OCI-LY7 (cell line): ENCODE data around the gene WDR5B. TPM values are rescaled to one million over a fixed set of nuclear protein-coding genes. Genes with fewer than 3 reads are reported as not detected.

ENCODE experiments used
- BruUV-seq: library from RNA; stranded (reverse); fragments of 400-500 nt; replicated peaks from 2 replicates; lab custom pipeline; 2021; lab: Mats Ljungman, UMichigan
- CTCF ChIA-PET: fragments of 300-600 bp; sonication (Branson Sonifier 250); formaldehyde crosslinking; loops from one replicate; lab custom pipeline; 2022; ENCODE audit warnings: antibody characterized with exemption; ENCODE audit not compliant: unreplicated experiment; lab: Charles Lee
- POLR2A ChIA-PET: fragments of 300-600 bp; sonication (Branson Sonifier 250); formaldehyde crosslinking; loops from one replicate; lab custom pipeline; 2022; ENCODE audit warnings: antibody characterized with exemption; lab: Charles Lee
- DNase-seq: peaks from one replicate; pipeline ENCODE4 v3.0.0-alpha.2; 2015; ENCODE audit warnings: low spot score
- H2AFZ ChIP-seq: fragments of 200-600 bp; sonication (generic), shearing (Covaris generic); 2 replicates; pipeline ENCODE4 v1.6.1; 2014; ENCODE audit warnings: mild to moderate bottlenecking, antibody characterized with exemption, low read length, moderate library complexity
- H3K27ac ChIP-seq: fragments of 200-600 bp; sonication (generic); 2 replicates; pipeline ENCODE4 v1.5.1; 2014; ENCODE audit warnings: mixed run types, low read depth, mild to moderate bottlenecking, moderate library complexity, low read length, inconsistent platforms; ENCODE audit not compliant: poor library complexity, severe bottlenecking
- H3K36me3 ChIP-seq: fragments of 200-600 bp; sonication (generic); 2 replicates; pipeline ENCODE4 v1.6.1; 2014; ENCODE audit warnings: mild to moderate bottlenecking, antibody characterized with exemption, low read length, moderate library complexity, mixed read lengths; ENCODE audit not compliant: insufficient read depth
- H3K4me1 ChIP-seq: fragments of 200-600 bp; sonication (generic); 2 replicates; pipeline ENCODE4 v1.5.1; 2014; ENCODE audit warnings: mild to moderate bottlenecking, low read length; ENCODE audit not compliant: insufficient read depth, poor library complexity, severe bottlenecking
- H3K4me2 ChIP-seq: fragments of 200-600 bp; sonication (generic); 2 replicates; pipeline ENCODE4 v1.6.1; 2014; ENCODE audit warnings: mild to moderate bottlenecking, low read length
- H3K4me3 ChIP-seq: fragments of 200-600 bp; sonication (generic); 2 replicates; pipeline ENCODE4 v1.5.1; 2014; ENCODE audit warnings: mild to moderate bottlenecking, low read depth, low read length; ENCODE audit not compliant: poor library complexity, severe bottlenecking
- H3K79me2 ChIP-seq: fragments of 200-600 bp; sonication (generic); 2 replicates; pipeline ENCODE4 v1.6.1; 2016; ENCODE audit warnings: low read depth, mild to moderate bottlenecking, low read length, moderate library complexity, mixed read lengths; ENCODE audit not compliant: insufficient read depth
- H3K9me2 ChIP-seq: fragments of 200-600 bp; sonication (generic); 2 replicates; pipeline ENCODE4 v1.6.1; 2016; ENCODE audit warnings: mild to moderate bottlenecking, low read length, mixed read lengths; ENCODE audit not compliant: insufficient read depth
- H3K9me3 ChIP-seq: fragments of 200-600 bp; sonication (generic); 2 replicates; pipeline ENCODE4 v1.6.1; 2014; ENCODE audit warnings: mild to moderate bottlenecking, mixed run types, low read length, mixed read lengths
- H4K20me1 ChIP-seq: fragments of 200-600 bp; sonication (generic); 2 replicates; pipeline ENCODE4 v1.6.1; 2014; ENCODE audit warnings: mild to moderate bottlenecking, antibody characterized with exemption, low read length, moderate library complexity, mixed read lengths; ENCODE audit not compliant: insufficient read depth
- CTCF ChIP-seq: fragments of 200-600 bp; sonication (generic); conservative IDR thresholded peaks from 2 replicates; pipeline ENCODE4 v1.5.1; 2014; ENCODE audit warnings: mild to moderate bottlenecking, antibody characterized with exemption, low read length, moderate library complexity, mixed read lengths
- EZH2phosphoT487 ChIP-seq: fragments of 200-600 bp; sonication (generic); IDR thresholded peaks from 2 replicates; pipeline ENCODE4 v1.6.1; 2018; ENCODE audit warnings: low read depth, borderline replicate concordance, mild to moderate bottlenecking, mixed run types, antibody characterized with exemption, low read length, moderate library complexity, mixed read lengths
- intact Hi-C: fragments of 100-400 bp; cut with micrococcal nuclease; formaldehyde crosslinking; loops from one replicate; pipeline ENCODE4 v1.10.0; 2022; ENCODE audit not compliant: unreplicated experiment
- total RNA-seq, 2 experiments: library from RNA; depleted of rRNA in 1 of 2; stranded (reverse); fragments of >200 nt in 1 of 2; shearing (Covaris generic) in 1 of 2; gene quantifications; 2 replicates each; pipeline ENCODE4 v1.2.3, GENCODE V29; 2014 to 2022

WDR5B gene
- total RNA-seq, 2 experiments from 2014 or later, result 6.3 to 8.3 TPM

DNA sequence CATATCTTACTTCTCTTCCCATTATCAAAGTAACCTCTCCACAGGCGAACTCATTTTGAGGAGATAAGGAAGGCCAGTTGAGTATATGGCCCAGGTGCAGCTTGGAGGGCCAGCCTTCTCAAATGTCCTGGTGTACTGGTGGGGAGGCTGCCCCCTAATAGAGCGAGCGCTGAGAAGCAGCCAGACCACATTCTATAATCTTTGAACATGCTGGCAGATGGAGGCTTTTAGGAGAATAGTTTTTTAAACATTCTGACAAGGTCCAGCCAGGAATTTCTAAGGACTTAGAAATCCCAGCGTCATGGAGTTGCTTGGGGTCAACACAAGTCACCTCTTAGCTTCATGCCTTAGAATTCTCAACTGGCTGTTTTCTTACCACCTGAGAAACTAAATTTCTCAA, 5.8 kb downstream of the WDR5B start:
- TF ChIP-seq CTCF (no peak), EZH2phosphoT487 (no peak)
- no TSS peak for BruUV-seq
- ChIA-PET CTCF (no interaction called here), POLR2A (interaction anchor here (2.0 kb wide), 1 partner anchor 26 kb away, joined by 5 read pairs; the partner anchor contains the start of gene FAM162A)
- Histone ChIP-seq H4K20me1 (no peaks in the 10 kb centered on the region), H2AFZ (no peak overlapping the region), H3K9me3 (no peaks in the 10 kb centered on the region), H3K4me1 (peaks cover 26% of the 10 kb centered on the region), H3K4me2 (no peak overlapping the region), H3K27ac (no peak overlapping the region), H3K4me3 (no peak overlapping the region), H3K36me3 (peaks cover 81% of the 10 kb centered on the region), H3K79me2 (peaks cover 19% of the 10 kb centered on the region), H3K9me2 (no peaks in the 10 kb centered on the region)
- intact Hi-C loops, result loop anchor here (10.0 kb wide), 1 partner anchor 385 kb away; the partner anchor contains the start of genes HSPBAP1 and SLC49A4
- DNase-seq, result no peak

- BruUV-seq, result no TSS peak
- Histone ChIP-seq H2AFZ (no peak overlapping the region), H3K9me2 (no peaks in the 10 kb centered on the region), H3K9me3 (no peaks in the 10 kb centered on the region), H3K36me3 (peaks cover 87% of the 10 kb centered on the region), H3K4me3 (no peak overlapping the region), H3K4me1 (peaks cover 19% of the 10 kb centered on the region), H3K4me2 (no peak overlapping the region; the same call in 1 of the 2 replicates), H4K20me1 (no peaks in the 10 kb centered on the region), H3K27ac (no peak overlapping the region), H3K79me2 (peaks cover 12% of the 10 kb centered on the region)
- no peak for DNase-seq
- TF ChIP-seq EZH2phosphoT487, result no peak
- no peak for TF ChIP-seq CTCF
- ChIA-PET CTCF (no interaction called here), POLR2A (interaction anchor here (0.6 to 2.0 kb wide), 4 partner anchors 23 to 1638 kb away, joined by 3 to 11 read pairs (median 6); partner anchors contain the start of gene FAM162A)
- intact Hi-C loops, result no loop called here
Measured at GRCh38 chr3:122409446-122409845, 6.4 kb downstream of the WDR5B start.

- ChIA-PET CTCF (interaction anchor here (1.4 kb wide), 1 partner anchor 24 kb away, joined by 8 read pairs; the partner anchor contains the start of gene FAM162A), POLR2A (interaction anchor here (0.6 to 2.1 kb wide), 3 partner anchors 8 to 50 kb away, joined by 3 to 7 read pairs (median 5); partner anchors contain the start of genes FAM162A and WDR5B)
- Histone ChIP-seq H3K79me2 (peaks cover 3% of the 10 kb centered on the region; the same call in 1 of the 2 replicates), H3K9me3 (no peaks in the 10 kb centered on the region), H3K4me1 (peaks cover 15% of the 10 kb centered on the region), H3K36me3 (peaks cover 92% of the 10 kb centered on the region), H3K4me2 (no peak overlapping the region), H3K4me3 (no peak overlapping the region), H4K20me1 (no peaks in the 10 kb centered on the region), H2AFZ (no peak overlapping the region), H3K27ac (no peak overlapping the region), H3K9me2 (no peaks in the 10 kb centered on the region)
- intact Hi-C loops, result no loop called here
- no TSS peak for BruUV-seq
- no peak for DNase-seq
- no peak for TF ChIP-seq CTCF
- TF ChIP-seq EZH2phosphoT487, result no peak
Measured at GRCh38 chr3:122407946-122408345, 7.9 kb downstream of the WDR5B start.
